ENCODE data around the gene CLCN7. TPM values are rescaled to one million over a fixed set of nuclear protein-coding genes. Genes with fewer than 3 reads are reported as not detected.

Gene CLCN7
- total and polyA plus RNA-seq, 2 of the 13 experiments (the other 11 are each of a cell fraction or from before 2014, with no cell fraction given): 24.6 to 25.1 TPM

- 0 out of 2 replicates have a peak, but pooled peaks have one; percentile 10 for TF ChIP-seq ZSCAN5A (CRISPR knock-in tag; IDR thresholded peaks at IDR 0.05; ENCODE audit: borderline replicate concordance)
- no peak for TF ChIP-seq ZNF280D (CRISPR knock-in tag; IDR thresholded peaks at IDR 0.05)
- TF ChIP-seq ZNF501 (CRISPR knock-in tag; IDR thresholded peaks at IDR 0.05): peak; percentile 47; the same call in 1 of the 2 replicates
- peak in 1 of 2 experiments; percentile 88; a peak in 2 of 4 replicates for TF ChIP-seq KLF16 (CRISPR knock-in tag; IDR thresholded peaks at IDR 0.05)
- TF ChIP-seq MLX (CRISPR knock-in tag; IDR thresholded peaks at IDR 0.05): peak; percentile 70
- peak; percentile 96 for TF ChIP-seq NFAT5 (CRISPR knock-in tag; IDR thresholded peaks at IDR 0.05)
- no peak for TF ChIP-seq MAZ (IDR thresholded peaks at IDR 0.05; ENCODE audit: borderline replicate concordance, low read depth, low read length)
- 0 out of 2 replicates have a peak, but pooled peaks have one; percentile 71 for TF ChIP-seq MAZ (CRISPR knock-in tag; IDR thresholded peaks at IDR 0.05; ENCODE audit: low read depth)
- no peak for TF ChIP-seq RCOR2 (CRISPR knock-in tag; IDR thresholded peaks at IDR 0.05)
- peak; percentile 92 for TF ChIP-seq THAP11 (CRISPR knock-in tag; IDR thresholded peaks at IDR 0.05)
- peak; percentile 83 for TF ChIP-seq NR2C2 (CRISPR knock-in tag; IDR thresholded peaks at IDR 0.05; ENCODE audit: borderline replicate concordance)
- no peak for TF ChIP-seq ADNP (CRISPR knock-in tag; IDR thresholded peaks at IDR 0.05)
- TF ChIP-seq NPAS2 (CRISPR knock-in tag; IDR thresholded peaks at IDR 0.05; ENCODE audit: borderline replicate concordance): no peak
- no peak for TF ChIP-seq ATF7 (IDR thresholded peaks at IDR 0.05)
- TF ChIP-seq ATF7 (CRISPR knock-in tag; IDR thresholded peaks at IDR 0.05): no peak; the same call in 1 of the 2 replicates
- no peak for TF ChIP-seq ZBTB8A (CRISPR knock-in tag; IDR thresholded peaks at IDR 0.05; ENCODE audit: borderline replicate concordance, low read depth)
- no peak for TF ChIP-seq CREM (IDR thresholded peaks at IDR 0.05)
- no peak for TF ChIP-seq CREM (CRISPR knock-in tag; IDR thresholded peaks at IDR 0.05)
- no peak for TF ChIP-seq ZNF530 (CRISPR knock-in tag; IDR thresholded peaks at IDR 0.05; ENCODE audit: low read depth)
- no peak for TF ChIP-seq SYNCRIP (IDR thresholded peaks at IDR 0.05; ENCODE audit: insufficient read depth, low read depth, low read length)
Observed at GRCh38 chr16:1474796-1475551, at the start of gene CLCN7 (continued).
